GM21529 (cell line): ENCODE measurements around the gene IQGAP2.
"Not testable (repeated sequence)": the region's sequence is repeated elsewhere in the genome, so short reads cannot be mapped to it uniquely, and the experiment has no call there.

Experiments
- ATAC-seq: cut with Tn5 transposase; IDR thresholded peaks from one replicate; pipeline ENCODE4 v1.9.1; 2021; ENCODE audit not compliant: unreplicated experiment

The IQGAP2 gene

GRCh38 chr5:76529464-76530344 lies 126.6 kb downstream of the IQGAP2 start:
- no peak for ATAC-seq

- ATAC-seq = no peak
Observed at GRCh38 chr5:76532052-76532451, 129.0 kb downstream of the IQGAP2 start.

DNA sequence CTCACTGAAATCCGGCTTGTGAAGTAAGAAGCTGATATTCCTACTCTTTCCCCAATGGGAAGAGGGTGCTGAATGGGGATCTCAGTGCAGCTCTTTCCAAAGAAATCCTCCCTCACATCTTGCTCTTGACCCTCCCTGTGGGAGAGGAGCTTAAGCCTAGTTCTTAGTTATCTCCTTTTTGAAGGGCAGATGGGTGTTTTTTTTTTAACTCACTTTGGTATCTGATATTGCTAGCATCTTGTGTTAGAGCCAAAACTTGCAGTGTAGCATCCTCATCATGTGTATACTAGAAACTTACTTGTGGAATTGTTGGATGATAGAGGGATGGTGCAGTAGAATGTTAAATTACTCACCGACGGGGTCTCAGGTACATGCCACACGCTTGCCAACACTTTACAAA lies 129.9 kb downstream of the IQGAP2 start:
- no peak for ATAC-seq

GRCh38 chr5:76535577-76535976 lies 132.5 kb downstream of the IQGAP2 start:
- ATAC-seq = no peak

- no peak for ATAC-seq
Observed at GRCh38 chr5:76537073-76537543, 134.0 kb downstream of the IQGAP2 start.

DNA sequence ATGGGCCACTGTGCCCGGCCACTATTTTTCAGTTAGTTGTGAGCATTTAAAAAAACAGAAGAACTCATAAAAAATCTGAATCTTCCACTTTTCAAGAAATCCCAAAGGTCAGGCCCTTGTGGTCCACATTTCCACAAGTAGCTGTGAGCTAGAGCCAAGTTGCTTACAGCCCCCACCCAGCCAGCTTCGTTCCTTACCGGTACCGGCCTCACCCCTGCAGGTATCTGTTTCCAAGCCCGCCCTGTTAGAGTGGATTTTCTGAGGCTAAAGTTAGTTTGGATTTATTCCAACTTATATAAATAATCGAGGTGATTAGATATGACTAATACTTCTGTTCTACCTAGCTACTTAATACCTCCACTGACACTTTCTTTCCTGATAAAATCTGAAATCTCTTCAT lies 139.2 kb downstream of the IQGAP2 start:
- ATAC-seq = no peak

DNA sequence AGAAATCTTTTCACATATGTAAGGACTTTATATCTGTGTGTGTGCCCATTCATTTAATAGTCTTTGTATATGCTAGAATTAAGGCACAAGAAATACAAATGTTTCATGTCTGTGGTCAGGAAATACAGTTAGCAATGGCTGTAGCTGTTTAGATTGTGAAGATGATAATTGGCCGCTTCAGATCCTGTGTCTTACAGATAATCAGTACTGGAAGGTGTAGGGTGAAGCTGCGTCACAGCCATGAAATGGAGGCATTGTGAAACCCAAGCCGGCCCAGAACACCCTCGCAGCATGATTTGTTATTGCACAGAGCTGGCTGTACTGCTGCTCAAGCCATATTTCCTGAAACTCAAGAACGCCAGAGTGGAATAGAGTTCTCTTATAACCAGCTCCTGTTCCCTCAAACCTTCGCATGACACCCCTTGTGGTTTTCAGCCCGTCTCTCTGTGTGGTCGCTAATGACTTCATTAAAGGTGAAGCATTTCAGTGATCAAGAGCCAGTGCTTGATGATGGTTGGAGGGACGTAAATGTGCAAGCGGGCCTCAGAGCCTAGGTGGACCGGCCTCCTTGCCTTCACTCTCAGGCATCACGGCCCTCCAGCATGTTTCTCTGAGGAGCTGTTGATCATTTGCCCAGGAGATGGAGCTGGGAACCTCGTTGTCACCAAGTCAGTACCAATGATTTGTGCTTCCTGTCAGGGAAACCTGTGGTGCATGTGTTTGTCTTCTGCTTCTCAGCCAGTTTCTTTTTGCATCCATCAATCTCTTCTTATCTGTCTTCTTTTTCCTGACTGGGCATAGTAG lies 140.0 kb downstream of the IQGAP2 start:
- no peak for ATAC-seq

DNA sequence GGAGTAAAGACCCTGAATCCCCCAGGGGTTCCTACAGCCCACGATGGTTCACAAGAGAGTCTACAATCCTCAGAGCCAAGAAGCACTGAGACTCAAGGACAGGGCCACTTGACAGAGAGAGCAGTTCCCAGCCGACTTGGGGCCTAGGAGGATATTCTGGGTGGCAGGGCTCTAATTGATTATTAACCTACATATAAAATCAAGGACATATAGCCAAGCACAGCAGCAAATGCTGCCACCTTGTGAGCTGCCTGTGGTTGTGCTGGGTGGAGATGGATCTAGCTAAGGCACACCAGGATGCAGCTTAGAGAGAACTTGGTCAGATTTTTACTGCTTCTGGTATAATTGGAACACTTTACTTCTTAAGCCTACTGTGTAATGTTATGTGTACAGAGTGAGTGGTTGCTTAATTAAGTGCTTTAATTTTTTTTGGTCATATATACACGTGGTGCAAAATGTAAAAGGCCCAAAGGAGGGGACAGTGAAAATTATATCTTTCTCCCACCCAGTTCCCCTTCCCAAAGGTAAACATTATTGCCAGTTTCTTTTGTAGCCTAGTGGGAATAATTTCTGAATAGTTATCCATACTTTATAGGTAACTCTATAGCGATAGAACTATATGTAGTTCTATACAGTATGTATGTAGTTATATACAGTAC lies 141.3 kb downstream of the IQGAP2 start:
- peak; percentile 32 for ATAC-seq

DNA sequence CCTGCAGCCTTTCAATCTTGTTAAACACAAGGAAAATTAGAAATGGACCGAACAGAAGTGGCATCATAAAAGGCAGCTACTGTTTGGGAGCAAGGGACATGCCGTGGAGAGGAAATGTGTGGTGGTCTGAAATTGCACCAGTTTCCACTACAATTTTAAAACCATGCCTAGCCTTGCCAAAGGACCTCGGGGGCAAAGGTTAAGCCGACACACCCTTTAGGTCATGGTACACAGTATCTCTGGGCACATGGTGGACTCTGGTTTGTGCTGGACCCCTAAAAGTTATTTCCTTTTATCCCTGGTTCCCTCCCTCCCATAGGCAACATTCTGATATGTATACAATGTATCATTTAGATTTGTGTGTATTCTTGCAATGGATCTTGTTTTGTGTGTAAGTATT lies 142.1 kb downstream of the IQGAP2 start:
- ATAC-seq = no peak

GRCh38 chr5:76546497-76547102 lies 143.5 kb downstream of the IQGAP2 start:
- no peak for ATAC-seq

DNA sequence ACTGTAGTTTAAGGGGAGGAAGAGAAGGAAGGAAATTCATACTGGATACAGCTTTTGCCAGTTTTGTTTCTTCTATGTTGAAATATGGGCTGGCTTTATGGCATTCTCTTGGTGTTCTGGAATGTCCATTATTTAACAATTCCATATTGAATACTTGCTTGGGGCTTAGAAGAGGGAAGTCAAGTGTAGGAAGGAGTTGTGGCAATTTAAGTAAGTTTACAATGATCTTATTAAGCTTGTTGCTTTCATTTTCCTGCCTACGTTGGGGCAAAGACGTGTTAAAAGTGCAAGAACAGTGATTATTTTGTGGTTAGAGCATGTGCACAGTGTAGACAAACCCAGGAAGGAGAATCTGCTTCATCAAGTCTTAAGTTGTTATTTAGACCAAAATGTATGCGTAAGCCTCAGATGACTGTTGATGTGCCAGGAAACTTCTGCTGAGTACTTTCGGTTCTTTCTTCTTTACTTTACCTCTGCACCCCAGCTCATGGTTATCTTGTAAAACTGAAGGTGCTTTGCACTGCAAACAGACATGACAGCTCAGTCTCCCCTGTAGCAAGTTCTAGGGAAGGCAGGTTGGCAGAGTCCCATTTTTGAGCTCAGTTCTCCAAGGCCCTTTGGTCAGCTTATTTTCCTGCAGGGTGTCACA lies 144.3 kb downstream of the IQGAP2 start:
- ATAC-seq = peak; percentile 70

DNA sequence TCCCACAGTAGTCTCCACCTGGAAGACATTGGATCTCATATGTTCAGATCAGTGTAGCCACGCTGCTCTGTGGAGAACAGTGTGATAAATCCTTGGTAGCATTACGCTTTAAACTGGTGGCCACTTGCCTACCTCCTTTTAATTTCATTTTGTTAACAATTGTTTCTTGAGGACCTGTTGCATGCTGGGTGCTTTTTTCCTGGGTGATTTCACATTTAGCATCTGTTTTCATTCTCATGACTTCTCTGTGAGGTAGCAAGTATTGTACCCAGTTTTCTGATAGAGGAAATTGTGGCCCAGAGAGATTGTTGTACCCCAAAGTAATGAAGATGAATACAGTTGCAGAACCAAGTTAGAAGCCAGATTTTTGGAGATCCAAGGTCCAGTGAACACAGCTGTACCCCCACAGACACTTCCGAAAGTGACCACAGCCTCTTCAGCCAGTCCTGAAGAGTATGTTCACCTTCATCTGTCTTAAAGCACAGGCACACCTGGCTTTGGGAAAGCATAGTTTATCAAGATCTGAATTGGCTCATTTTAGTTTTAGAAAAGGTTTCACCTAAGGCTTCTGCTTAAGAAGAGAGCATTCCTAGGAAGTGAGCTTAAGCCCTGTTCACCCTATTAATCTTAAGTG lies 144.9 kb downstream of the IQGAP2 start:
- ATAC-seq = peak; percentile 27

- ATAC-seq = no peak
Observed at GRCh38 chr5:76548525-76549229, 145.6 kb downstream of the IQGAP2 start.

DNA sequence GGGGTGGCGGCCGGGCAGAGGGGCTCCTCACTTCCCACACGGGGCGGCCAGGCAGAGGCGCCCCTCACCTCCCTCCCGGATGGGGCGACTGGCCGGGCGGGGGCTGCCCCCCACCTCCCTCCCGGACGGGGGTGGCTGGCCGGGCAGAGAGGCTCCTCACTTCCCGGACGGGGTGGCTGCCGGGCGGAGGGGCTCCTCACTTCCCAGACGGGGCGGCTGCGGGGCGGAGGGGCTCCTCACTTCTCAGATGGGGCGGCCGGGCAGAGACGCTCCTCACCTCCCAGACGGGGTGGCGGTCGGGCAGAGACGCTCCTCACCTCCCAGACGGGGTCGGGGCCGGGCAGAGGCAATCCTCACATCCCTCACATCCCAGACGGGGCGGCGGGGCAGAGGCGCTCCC lies 147.8 kb downstream of the IQGAP2 start:
- ATAC-seq = not testable (repeated sequence)

DNA sequence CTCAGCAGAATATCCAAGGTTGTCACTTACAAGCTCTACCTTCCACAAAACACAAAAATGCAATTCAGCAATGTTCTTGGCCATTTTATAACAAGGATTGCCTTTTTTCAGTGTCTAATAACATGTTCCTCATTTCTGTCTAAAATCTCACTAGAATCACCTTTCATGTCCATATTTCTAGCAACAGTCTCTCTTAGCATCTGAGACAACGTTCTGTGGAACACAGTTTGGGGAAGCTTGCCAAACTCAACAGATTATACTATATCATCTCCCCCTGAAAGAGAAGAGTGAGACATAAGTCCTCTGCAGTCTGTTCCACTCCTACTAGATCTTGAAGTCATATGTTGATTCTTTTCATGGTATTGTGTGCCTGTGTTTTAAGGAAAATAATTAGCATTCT lies 149.5 kb downstream of the IQGAP2 start:
- no peak for ATAC-seq

- ATAC-seq = no peak
Observed at GRCh38 chr5:76553251-76553650, 150.2 kb downstream of the IQGAP2 start.

DNA sequence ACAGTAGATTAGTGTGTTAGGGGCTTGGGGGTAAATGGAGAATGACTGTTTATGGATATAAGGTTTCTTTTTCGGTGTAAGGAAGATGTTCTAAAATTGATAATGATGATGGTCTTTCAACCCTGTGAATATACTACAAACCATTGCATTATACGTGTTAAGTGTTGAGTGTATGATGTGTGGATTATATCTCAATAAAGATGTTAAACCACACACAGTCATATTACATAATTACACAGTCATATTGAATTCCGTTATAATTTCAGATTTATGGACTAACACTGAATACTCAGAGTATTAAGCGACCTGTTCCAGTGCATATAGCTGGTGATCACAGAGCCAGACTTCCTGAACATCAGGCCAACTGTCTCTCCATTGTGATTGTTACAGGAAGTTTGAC lies 152.0 kb downstream of the IQGAP2 start:
- no peak for ATAC-seq

GRCh38 chr5:76555717-76556116 lies 152.6 kb downstream of the IQGAP2 start:
- ATAC-seq = no peak

GRCh38 chr5:76556511-76557221 lies 153.6 kb downstream of the IQGAP2 start:
- ATAC-seq = peak; percentile 96
